GM12878 (cell line): ENCODE data around the gene NUP62.
"Not testable (repeated sequence)": the region's sequence is repeated elsewhere in the genome, so short reads cannot be mapped to it uniquely, and the experiment has no call there.

Experiments
- ASH2L ChIP-seq: fragments of 300-600, 200-600 bp; sonication (generic); IDR thresholded peaks from 2 replicates; pipeline ENCODE4 v1.6.1; 2017; ENCODE audit warnings: low read depth, mild to moderate bottlenecking, borderline replicate concordance
- ATF2 ChIP-seq: IDR thresholded peaks from 2 replicates; pipeline ENCODE4 v1.6.1; 2012; ENCODE audit warnings: low read length, inconsistent platforms
- USF1 ChIP-seq: IDR thresholded peaks from 2 replicates; pipeline ENCODE4 v1.6.1; 2011; ENCODE audit warnings: borderline replicate concordance, low read depth, mild to moderate bottlenecking, moderate library complexity, mixed read lengths, low read length; ENCODE audit not compliant: insufficient read depth; ENCODE audit errors: extremely low read length
- ZNF24 ChIP-seq: fragments of 450-650 bp; IDR thresholded peaks from 2 replicates; pipeline ENCODE4 v1.6.1; 2017; ENCODE audit warnings: antibody characterized with exemption, mild to moderate bottlenecking

- TF ChIP-seq ASH2L, ATF2, ZNF24, USF1: not testable (repeated sequence)
These were observed 29.3 kb upstream of the NUP62 start for GRCh38 chr19:49958596-49958995.
